Raji (cell line): ENCODE data around the gene MEA1.

Source experiments
- POLR2A ChIP-seq: IDR thresholded peaks from 2 replicates; pipeline ENCODE4 v1.6.1; 2011; ENCODE audit warnings: low read depth, low read length, control low read depth; ENCODE audit not compliant: insufficient read depth

The MEA1 gene

GRCh38 chr6:42996513-42996912, 17.2 kb downstream of the MEA1 start:
- TF ChIP-seq POLR2A: no peak

DNA sequence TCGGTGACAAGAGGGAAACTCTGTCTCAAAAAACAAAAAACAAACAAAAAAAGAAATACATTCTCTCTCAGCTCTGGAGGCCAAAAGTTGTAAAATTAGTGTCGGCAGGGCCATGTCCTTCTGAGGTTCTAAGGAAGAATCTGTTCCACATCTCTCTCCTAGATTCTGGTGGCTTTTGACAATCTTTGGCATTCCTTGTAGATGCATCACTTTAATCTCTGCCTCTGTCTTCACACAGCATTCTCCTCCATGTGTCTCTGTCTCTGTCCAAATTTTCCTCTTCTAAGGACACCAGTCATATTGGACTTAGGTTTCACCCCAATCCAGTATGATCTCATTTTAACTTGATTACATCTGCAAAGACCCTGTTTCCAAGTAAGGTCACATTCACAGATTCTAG, 20.3 kb downstream of the MEA1 start:
- no peak for TF ChIP-seq POLR2A

GRCh38 chr6:42989923-42990322, 23.8 kb downstream of the MEA1 start:
- no peak for TF ChIP-seq POLR2A

- TF ChIP-seq POLR2A: no peak
These were observed 25.2 kb downstream of the MEA1 start for GRCh38 chr6:42988486-42989020.

DNA sequence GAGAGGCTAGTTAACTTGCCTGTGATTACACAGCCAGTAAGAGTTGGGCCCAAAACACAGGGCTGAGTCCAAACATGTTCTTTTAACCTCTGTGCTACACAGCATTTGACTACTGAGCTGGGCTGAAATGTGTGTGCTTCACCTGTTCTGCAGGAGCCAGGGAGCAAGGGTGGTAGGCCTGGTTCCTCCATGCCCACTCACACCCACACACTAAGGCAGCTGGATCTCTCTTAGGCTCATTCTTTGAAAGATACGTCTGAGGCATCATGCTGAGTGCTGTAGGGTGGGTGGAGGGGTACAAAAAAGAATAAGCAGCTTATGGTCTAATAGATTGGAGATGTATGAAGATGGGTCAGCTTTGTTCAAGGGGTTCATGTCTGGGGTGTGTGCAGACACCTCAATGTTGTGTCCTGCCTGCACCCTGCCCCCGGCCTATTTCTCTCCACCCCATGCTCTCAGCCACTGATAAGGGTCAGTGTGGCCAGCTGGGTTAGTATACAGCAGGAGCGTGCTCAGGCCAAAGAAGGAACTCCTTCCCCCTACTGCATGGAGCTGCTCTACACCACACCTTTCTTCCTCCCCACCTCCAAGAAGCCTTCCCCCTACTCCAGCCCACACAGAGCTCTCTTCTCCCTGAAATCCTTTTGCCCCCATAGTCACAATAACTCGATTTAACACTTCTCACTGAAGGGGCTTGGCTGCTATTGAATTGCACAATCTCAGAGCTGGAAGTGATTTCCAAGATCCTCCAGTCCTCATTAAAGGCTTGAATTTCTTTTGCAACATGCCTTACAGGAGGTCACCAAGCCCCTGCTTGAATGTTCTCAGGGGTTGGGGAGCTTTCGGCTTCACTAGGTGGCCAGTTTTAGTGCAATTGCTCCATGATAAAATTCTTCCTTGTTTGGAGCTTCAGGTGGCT, 26.0 kb downstream of the MEA1 start:
- no peak for TF ChIP-seq POLR2A

DNA sequence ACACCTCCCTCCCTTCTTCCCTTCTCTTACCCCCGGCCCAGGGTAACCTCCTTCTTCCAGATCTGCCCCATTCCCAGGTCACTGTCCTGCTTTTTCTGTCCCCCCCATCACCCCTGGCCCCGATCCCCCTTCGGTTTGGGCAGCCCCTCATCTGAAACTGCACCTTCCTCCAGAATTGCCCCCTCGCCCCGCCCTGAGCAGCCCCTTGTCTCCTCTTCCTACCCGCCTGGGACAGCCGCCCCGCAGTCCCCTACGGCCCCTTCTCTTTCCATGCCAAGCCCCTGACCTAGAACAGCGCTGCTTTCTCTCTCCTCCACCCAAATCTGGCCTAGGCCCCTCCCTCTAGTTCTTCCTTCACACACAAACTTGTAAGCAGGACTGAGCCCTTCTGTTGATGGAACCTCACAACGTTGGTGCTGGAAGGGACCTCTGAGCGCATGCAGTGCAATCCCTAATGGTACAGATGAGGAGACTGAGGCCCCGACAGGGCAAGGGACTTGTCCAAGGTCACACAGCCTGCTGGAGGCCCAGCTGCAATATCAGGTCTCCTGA, 28.7 kb downstream of the MEA1 start:
- no peak for TF ChIP-seq POLR2A

DNA sequence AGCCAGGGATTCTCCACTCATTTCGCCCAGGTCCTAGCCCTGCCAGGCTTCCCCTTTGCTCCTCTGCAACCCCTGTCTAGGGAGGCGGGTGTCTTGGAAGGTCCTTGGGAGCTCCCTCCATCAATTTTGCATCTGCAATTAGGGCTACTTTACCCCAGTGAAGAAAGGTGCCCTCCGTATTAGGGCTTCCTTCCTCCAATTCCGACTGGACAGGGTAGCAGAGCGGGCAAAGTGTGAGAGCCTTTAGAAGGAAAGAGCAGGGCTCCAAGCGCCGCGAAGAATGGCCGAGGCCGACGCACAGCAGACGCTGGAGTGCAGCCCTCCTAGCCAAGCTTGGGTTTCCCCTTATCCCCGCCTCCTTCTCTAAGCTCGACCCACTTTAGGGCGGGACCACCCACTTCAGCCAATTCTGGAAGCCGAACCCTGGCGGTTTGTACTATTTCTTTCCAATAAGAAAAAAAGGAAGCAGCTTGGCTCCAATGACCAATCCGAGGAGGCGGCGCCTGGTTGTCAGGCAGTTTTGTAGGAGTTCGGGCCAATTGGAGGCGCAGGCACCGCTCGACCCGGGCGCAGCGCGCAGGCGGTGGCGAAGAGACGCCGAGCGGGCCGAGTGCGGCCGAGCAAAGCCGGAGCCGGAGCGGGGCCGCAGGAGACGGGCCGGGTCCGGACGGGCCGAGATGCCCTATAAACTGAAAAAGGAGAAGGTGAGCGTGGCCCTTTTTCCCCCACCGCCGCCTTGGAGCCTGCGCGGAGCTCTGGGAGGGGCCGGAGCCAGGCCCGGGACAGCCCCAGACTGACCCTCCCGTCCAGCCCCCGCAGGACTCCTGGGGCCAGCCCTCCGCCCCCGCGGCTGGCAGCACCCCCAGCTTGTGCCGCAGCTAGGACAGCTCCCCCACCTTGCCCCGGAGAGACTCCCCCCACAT, 29.5 kb downstream of the MEA1 start, which contains the start of gene PPP2R5D:
Gene PPP2R5D (plus strand): TSS at position 570 of the 923 bp plus-strand sequence. CDS start 108 bp downstream, at position 678.
- TF ChIP-seq POLR2A: peak; percentile 94

DNA sequence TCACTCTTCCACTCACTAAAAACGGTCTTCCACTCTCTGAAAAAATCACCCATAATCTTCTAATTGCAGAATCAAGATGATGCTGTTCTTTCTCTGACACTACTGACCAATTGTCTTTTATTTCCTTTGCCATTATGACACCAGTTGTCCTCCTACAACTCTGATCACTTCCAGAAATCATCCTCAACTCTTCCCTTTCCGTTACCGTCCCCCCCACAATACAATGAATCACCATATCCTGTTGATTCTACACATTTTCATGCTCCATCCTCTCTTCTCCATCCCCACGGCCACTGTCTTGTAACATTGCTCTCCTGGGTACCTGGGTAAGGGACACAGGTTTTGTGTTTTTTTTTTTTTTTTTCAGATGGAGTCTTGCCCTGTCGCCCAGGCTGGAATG, 31.9 kb downstream of the MEA1 start:
- TF ChIP-seq POLR2A: no peak

DNA sequence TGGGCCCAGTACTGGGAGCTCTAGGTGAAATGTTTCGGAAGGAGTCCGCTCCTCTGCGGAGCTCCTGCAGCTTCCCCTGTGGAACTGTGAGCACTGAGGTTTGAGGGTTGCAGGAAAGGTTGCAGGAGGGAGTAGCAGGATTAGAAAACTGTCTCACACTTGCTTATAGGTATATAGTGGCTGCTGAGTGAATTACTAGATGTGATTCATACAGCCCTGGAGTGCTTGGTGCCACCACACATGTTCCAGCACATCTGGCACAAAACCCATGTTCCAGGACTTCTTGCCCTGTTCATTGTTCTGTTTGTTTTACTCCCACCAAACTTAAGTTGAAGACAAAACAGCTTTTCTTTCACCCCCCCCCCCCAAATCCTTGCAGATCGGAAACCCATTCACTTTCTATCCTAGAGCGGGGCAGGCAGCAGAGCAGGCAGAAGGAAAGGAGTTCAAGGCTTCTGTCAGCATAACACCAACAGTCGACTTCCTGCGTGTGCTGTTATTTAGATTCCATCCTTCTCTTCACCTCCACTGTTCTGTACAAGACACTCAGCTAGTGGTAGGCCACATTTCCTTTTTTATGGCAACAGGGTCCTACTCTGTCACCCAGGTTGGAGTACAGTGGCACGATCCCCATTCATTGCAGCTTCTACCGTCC, 34.1 kb downstream of the MEA1 start:
- no peak for TF ChIP-seq POLR2A

DNA sequence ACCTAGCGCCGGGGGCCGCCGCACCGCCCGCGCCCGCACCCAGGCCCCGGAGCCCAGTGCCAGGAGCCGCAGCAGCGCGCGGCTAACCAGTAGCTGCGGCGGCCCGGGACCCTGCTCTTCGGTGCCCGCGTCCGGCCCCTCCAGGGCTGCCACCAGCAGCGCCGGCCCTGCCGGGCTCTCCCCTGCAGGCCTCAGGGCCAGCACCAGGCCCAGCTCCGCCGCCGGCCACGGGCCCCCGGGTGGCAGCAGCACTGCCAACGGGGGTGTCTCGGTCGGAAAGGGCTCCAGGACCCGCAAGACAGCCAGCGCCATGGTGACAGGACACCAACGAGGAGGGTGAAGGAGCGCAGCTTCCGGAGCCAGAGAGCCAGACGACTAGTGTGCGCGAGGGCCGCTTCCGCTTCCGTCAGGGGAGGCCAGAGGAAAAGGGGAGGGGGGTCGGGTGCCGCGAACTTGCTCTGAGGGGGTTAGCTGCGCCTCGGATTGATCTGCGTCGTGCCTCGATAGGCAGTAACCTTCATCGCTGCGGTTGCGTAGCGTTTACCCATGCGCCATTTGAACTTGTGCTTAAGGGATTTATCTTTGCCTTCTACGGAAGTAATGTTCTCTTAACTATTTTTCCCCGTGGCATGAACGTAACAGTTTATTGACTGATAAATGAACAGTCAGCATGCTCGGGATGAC, 34.8 kb downstream of the MEA1 start, which contains the start of gene PEX6:
Gene PEX6 (minus strand): TSS at position 343 of the 684 bp plus-strand sequence. CDS start 31 bp downstream, at position 312.
- TF ChIP-seq POLR2A: peak; percentile 97

- no peak for TF ChIP-seq POLR2A
These were observed 35.3 kb downstream of the MEA1 start for GRCh38 chr6:42978487-42978838.

DNA sequence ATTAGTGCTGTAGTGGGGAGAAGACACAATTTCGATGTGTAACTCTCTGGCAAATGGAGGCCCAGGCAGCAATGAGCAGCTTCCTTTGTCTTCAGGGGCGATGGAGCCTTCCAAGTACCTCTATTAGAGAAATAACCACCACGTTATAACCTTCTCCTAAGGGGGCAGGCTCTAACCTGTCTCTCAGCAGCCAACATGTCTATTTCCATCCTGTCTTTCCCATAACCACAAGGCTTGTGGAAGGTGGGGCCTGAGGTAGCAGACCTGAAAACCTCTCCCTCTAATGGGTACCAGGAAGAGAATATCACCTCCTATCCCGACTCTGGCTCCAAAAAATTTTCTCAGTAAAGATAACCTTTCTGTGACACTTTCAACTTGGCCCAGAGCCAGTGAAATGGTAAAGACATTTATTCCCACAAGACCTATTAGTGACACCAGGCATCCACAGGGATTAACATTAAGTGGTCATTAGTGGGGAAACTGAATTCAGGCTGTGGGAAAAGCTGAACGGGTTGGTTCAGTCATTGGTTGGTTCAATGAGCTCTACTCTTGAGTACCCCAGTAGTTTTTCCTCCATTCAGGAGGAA, 38.7 kb downstream of the MEA1 start:
- TF ChIP-seq POLR2A: no peak

GRCh38 chr6:42973926-42974325, 39.8 kb downstream of the MEA1 start:
- TF ChIP-seq POLR2A: no peak

- no peak for TF ChIP-seq POLR2A
These were observed 41.9 kb downstream of the MEA1 start for GRCh38 chr6:42971746-42972327.
